ENCODE data around the gene CES4A.

DNA sequence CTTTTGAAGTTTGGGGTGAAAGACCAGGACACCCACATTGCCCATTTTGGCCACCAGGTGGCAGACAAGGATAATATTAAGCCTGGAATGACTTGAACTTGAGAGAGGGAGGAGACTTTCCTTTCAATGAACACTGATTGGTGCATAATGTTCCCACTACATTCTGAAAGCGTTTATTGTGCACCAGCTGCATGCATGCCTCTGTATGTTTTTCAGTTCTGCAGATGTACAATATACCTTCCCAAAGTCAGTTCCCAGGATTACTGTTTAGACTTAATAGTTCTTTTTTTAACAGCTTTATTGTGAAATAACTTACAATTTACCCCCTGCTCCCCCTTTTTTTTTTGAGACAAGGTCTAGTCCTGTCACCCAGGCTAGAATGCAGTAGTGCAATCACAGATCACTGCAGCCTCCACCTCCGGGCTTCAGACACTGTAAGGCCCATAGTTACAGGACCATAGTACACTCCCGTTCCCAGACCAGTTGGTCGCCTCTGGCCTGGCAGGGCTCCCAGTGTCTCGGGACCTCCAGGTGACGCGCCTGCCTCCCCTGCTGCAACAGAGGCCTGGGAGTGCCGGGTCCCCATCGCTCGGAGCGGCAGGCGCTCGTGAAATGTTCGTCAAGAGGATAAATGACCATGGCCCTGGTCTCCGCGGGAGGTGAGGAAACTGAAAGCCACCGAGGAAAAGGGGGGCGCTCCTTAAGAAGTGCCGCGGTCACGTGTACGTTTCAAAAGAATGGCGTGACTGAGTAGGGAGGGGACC lies 40.9 kb upstream of the CES4A start:
- TF ChIP-seq EZH2 (IDR thresholded peaks at IDR 0.05; ENCODE audit: low read length, missing control alignments), result no peak
- TF ChIP-seq, protein P1, sequence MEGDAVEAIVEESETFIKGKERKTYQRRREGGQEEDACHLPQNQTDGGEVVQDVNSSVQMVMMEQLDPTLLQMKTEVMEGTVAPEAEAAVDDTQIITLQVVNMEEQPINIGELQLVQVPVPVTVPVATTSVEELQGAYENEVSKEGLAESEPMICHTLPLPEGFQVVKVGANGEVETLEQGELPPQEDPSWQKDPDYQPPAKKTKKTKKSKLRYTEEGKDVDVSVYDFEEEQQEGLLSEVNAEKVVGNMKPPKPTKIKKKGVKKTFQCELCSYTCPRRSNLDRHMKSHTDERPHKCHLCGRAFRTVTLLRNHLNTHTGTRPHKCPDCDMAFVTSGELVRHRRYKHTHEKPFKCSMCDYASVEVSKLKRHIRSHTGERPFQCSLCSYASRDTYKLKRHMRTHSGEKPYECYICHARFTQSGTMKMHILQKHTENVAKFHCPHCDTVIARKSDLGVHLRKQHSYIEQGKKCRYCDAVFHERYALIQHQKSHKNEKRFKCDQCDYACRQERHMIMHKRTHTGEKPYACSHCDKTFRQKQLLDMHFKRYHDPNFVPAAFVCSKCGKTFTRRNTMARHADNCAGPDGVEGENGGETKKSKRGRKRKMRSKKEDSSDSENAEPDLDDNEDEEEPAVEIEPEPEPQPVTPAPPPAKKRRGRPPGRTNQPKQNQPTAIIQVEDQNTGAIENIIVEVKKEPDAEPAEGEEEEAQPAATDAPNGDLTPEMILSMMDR (conservative IDR thresholded peaks at IDR 0.05 in 1 of 2, IDR thresholded peaks at IDR 0.05 in 1 of 2; ENCODE audit: low read depth in 1 of 2, low read length in 2 of 2), result peak; percentile 87 to 94

Measured in fibroblast of lung (primary cell).